CD4-positive, alpha-beta T cell (primary cell): Measurements from ENCODE around the gene LRP6. TPM values are rescaled to one million over a fixed set of nuclear protein-coding genes. Genes with fewer than 3 reads are reported as not detected.

Experiments
- ATAC-seq: fragments of 200-7000 bp; cut with Tn5 transposase; one replicate; pipeline ENCODE4 v1.10.0; 2022; ENCODE audit warnings: mild to moderate bottlenecking; ENCODE audit not compliant: poor library complexity
- CTCF ChIA-PET: fragments of 350-600 bp; sonication (Branson Sonifier 250); formaldehyde crosslinking; loops from one replicate; lab custom pipeline; 2021; ENCODE audit warnings: antibody characterized with exemption, inconsistent platforms; lab: Charles Lee
- POLR2A ChIA-PET: fragments of 350-600 bp; sonication (Branson Sonifier 250); formaldehyde crosslinking; loops from one replicate; lab custom pipeline; 2021; ENCODE audit warnings: antibody characterized with exemption, inconsistent platforms; lab: Charles Lee
- DNase-seq, 14 experiments: peaks; one replicate each; pipeline ENCODE4 v3.0.0-alpha.2; 2013 to 2020; ENCODE audit warnings: mixed read lengths in 2 of 14
- H3K27ac ChIP-seq, 2 donors: one replicate each; pipeline versions ENCODE4 v1.5.1 to v1.7.0; 2013; ENCODE audit warnings: low read length in 2 of 2, low read depth in 1 of 2, mild to moderate bottlenecking in 1 of 2
- H3K27me3 ChIP-seq, 2 experiments: 1 replicate in 1 of 2; 2 replicates in 1 of 2; pipeline versions ENCODE4 v1.6.1 to v1.7.0; 2013; ENCODE audit warnings: low read length in 2 of 2, control low read depth in 1 of 2, mild to moderate bottlenecking in 1 of 2, moderate library complexity in 1 of 2; ENCODE audit not compliant: insufficient read depth in 2 of 2, control insufficient read depth in 1 of 2
- H3K36me3 ChIP-seq: one replicate; pipeline ENCODE4 v1.6.1; 2013; ENCODE audit warnings: low read length, control low read depth; ENCODE audit not compliant: insufficient read depth
- H3K4me1 ChIP-seq: one replicate; pipeline ENCODE4 v1.6.1; 2013; ENCODE audit warnings: low read length, control low read depth; ENCODE audit not compliant: insufficient read depth
- H3K4me3 ChIP-seq: one replicate; pipeline ENCODE4 v1.5.1; 2013; ENCODE audit warnings: mild to moderate bottlenecking, low read length, moderate library complexity
- H3K9me3 ChIP-seq, 2 experiments: 1 replicate in 1 of 2; 2 replicates in 1 of 2; pipeline versions ENCODE4 v1.6.1 to v1.7.0; 2013; ENCODE audit warnings: low read length in 2 of 2, mild to moderate bottlenecking in 2 of 2, control low read depth in 1 of 2, moderate library complexity in 1 of 2; ENCODE audit not compliant: control insufficient read depth in 1 of 2, insufficient read depth in 1 of 2
- H3K27ac Mint-ChIP-seq: one replicate; pipeline ENCODE4 v1.8.0; 2020; ENCODE audit warnings: mixed read lengths
- H3K27me3 Mint-ChIP-seq: one replicate; pipeline ENCODE4 v1.8.0; 2021; ENCODE audit warnings: mixed read lengths
- H3K36me3 Mint-ChIP-seq: one replicate; pipeline ENCODE4 v1.8.0; 2021; ENCODE audit warnings: low read depth, mixed read lengths
- H3K4me1 Mint-ChIP-seq: one replicate; pipeline ENCODE4 v1.8.0; 2021; ENCODE audit warnings: low read depth, mixed read lengths
- H3K4me3 Mint-ChIP-seq: one replicate; pipeline ENCODE4 v1.8.0; 2020; ENCODE audit warnings: mild to moderate bottlenecking, mixed read lengths
- H3K9me3 Mint-ChIP-seq: one replicate; pipeline ENCODE4 v1.8.0; 2020; ENCODE audit warnings: mixed read lengths
- CTCF ChIP-seq: fragments of 200-600 bp; IDR thresholded peaks from one replicate; pipeline ENCODE4 v1.8.0; 2022; ENCODE audit warnings: antibody characterized with exemption, mild to moderate bottlenecking
- intact Hi-C, 2 experiments: fragments of 100-400 bp; cut with DNase I in 1 of 2; cut with micrococcal nuclease in 1 of 2; formaldehyde crosslinking; loops; one replicate each; pipeline versions ENCODE4 v1.15.1 to v1.9.0; 2023 to 2025; cut with DNase I, micrococcal nuclease
- total RNA-seq, 174 experiments: library from RNA in 2 of 174; stranded (reverse) in 2 of 174; gene quantifications; one replicate each; pipeline ENCODE4 v1.2.3 and lab custom pipeline; 2021 to 2026

LRP6 gene
- total RNA-seq, 2 experiments from 2014 or later: 5.2 to 6.8 TPM

- intact Hi-C loops: no loop called here
- no peaks in the 10 kb centered on the region for H3K9me3 ChIP-seq
- Mint-ChIP-seq H3K27me3 (no peaks in the 10 kb centered on the region), H3K36me3 (peaks cover 74% of the 10 kb centered on the region), H3K9me3 (no peaks in the 10 kb centered on the region), H3K4me1 (no peaks in the 10 kb centered on the region), H3K4me3 (no peak overlapping the region), H3K27ac (no peak overlapping the region)
- peaks cover 3% of the 10 kb centered on the region for H3K36me3 ChIP-seq
- DNase-seq (no peak), ATAC-seq (no peak)
- ChIA-PET CTCF (no interaction called here), POLR2A (no interaction called here)
- TF ChIP-seq CTCF: no peak
- H3K4me1 ChIP-seq: no peaks in the 10 kb centered on the region
- no peak overlapping the region for H3K4me3 ChIP-seq
- no peaks in the 10 kb centered on the region for H3K27me3 ChIP-seq
- H3K27ac ChIP-seq: no peak overlapping the region
These were observed 138.2 kb downstream of the LRP6 start for GRCh38 chr12:12128670-12129069.

GRCh38 chr12:12127304-12127703 lies 139.5 kb downstream of the LRP6 start:
- H3K27me3 Mint-ChIP-seq: no peaks in the 10 kb centered on the region
- H3K4me3 Mint-ChIP-seq: no peak overlapping the region
- no peaks in the 10 kb centered on the region for H3K9me3 Mint-ChIP-seq
- no peak overlapping the region for H3K27ac Mint-ChIP-seq
- H3K36me3 ChIP-seq: peaks cover 3% of the 10 kb centered on the region
- DNase-seq: no peak
- no peaks in the 10 kb centered on the region for H3K27me3 ChIP-seq
- H3K27ac ChIP-seq: no peak overlapping the region
- CTCF ChIA-PET: interaction anchor here (0.8 to 0.9 kb wide), 2 partner anchors 10 to 12 kb away, joined by 3 to 4 read pairs; no protein-coding TSS in a partner anchor
- H3K4me3 ChIP-seq: no peak overlapping the region
- no peaks in the 10 kb centered on the region for H3K4me1 Mint-ChIP-seq
- TF ChIP-seq CTCF: no peak
- intact Hi-C loops: no loop called here
- POLR2A ChIA-PET: no interaction called here
- no peaks in the 10 kb centered on the region for H3K9me3 ChIP-seq
- no peak for ATAC-seq
- peaks cover 77% of the 10 kb centered on the region for H3K36me3 Mint-ChIP-seq
- H3K4me1 ChIP-seq: no peaks in the 10 kb centered on the region

- H3K4me3 Mint-ChIP-seq: no peak overlapping the region
- H3K27ac Mint-ChIP-seq: no peak overlapping the region
- no peak for TF ChIP-seq CTCF
- Histone ChIP-seq H3K9me3 (no peaks in the 10 kb centered on the region), H3K36me3 (peaks cover 3% of the 10 kb centered on the region), H3K4me3 (no peak overlapping the region), H3K27me3 (no peaks in the 10 kb centered on the region), H3K27ac (no peak overlapping the region), H3K4me1 (no peaks in the 10 kb centered on the region)
- H3K27me3 Mint-ChIP-seq: no peaks in the 10 kb centered on the region
- no peaks in the 10 kb centered on the region for H3K9me3 Mint-ChIP-seq
- peaks cover 81% of the 10 kb centered on the region for H3K36me3 Mint-ChIP-seq
- intact Hi-C loops: no loop called here
- DNase-seq (no peak), ATAC-seq (no peak)
- ChIA-PET CTCF (interaction anchor here (1.1 kb wide), 1 partner anchor 15 kb away, joined by 3 read pairs; no protein-coding TSS in a partner anchor), POLR2A (no interaction called here)
- H3K4me1 Mint-ChIP-seq: no peaks in the 10 kb centered on the region
These were observed 140.3 kb downstream of the LRP6 start for GRCh38 chr12:12126551-12126950.
